Cardiac fibroblast (primary cell): ENCODE results near the gene TOMT.
A peak's percentile ranks its signal among the peaks of the same experiment; 100 is the strongest.
"Not testable (repeated sequence)": the region's sequence is repeated elsewhere in the genome, so short reads cannot be mapped to it uniquely, and the experiment has no call there.

Experiments
- DNase-seq, 2 donors: peaks; one replicate each; pipeline versions ENCODE4 v3.0.0 to v3.0.0-alpha.2; 2010; ENCODE audit warnings: low read depth in 2 of 2
- H3K4me3 ChIP-seq, 2 donors: replicated peaks in 1 of 2; 1 replicate in 1 of 2; 2 replicates in 1 of 2; pipeline ENCODE4 v1.5.1; 2011; ENCODE audit warnings: low read depth in 2 of 2, low read length in 2 of 2, mild to moderate bottlenecking in 2 of 2, moderate library complexity in 1 of 2
- TF ChIP-seq, protein P1 (sequence below): IDR thresholded peaks from one replicate; pipeline ENCODE4 v1.5.1; 2011; ENCODE audit warnings: low read depth, mild to moderate bottlenecking, low read length, inconsistent platforms

Gene TOMT

DNA sequence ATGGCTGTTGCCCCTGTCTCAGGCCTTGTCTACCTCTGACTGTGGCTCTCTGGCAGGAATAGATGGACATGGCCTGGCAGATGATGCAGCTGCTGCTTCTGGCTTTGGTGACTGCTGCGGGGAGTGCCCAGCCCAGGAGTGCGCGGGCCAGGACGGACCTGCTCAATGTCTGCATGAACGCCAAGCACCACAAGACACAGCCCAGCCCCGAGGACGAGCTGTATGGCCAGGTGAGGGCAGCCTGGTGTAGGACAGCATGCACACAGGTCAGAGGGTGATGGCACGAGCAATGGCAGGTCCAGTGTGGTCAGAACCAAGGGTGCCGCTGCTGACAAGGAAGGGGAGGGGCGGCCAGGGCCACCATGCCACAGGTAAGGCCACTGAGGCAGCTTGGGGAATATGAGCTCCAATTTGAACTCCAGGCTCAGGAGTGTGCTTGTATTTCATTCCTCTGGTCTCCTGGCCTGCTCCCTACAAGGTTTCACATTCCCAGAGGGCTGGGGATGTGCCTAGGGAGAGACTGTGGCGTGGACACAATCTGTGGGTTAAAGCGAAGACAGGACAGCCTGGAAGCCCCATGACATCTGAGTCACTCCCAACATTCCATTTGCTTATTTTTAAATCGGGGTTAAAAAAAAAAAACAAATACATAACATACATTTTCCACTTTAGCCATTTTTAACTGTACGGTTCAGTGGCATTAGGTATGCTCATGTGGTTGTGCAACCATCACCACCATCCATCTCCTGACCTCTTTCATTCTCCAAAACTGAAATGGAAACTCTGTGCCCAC lies 30.4 kb downstream of the TOMT start:
- TF ChIP-seq, protein P1, sequence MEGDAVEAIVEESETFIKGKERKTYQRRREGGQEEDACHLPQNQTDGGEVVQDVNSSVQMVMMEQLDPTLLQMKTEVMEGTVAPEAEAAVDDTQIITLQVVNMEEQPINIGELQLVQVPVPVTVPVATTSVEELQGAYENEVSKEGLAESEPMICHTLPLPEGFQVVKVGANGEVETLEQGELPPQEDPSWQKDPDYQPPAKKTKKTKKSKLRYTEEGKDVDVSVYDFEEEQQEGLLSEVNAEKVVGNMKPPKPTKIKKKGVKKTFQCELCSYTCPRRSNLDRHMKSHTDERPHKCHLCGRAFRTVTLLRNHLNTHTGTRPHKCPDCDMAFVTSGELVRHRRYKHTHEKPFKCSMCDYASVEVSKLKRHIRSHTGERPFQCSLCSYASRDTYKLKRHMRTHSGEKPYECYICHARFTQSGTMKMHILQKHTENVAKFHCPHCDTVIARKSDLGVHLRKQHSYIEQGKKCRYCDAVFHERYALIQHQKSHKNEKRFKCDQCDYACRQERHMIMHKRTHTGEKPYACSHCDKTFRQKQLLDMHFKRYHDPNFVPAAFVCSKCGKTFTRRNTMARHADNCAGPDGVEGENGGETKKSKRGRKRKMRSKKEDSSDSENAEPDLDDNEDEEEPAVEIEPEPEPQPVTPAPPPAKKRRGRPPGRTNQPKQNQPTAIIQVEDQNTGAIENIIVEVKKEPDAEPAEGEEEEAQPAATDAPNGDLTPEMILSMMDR, result no peak
- DNase-seq, result peak in 1 of 2 donors; percentile 34
- H3K4me3 ChIP-seq, result no peak overlapping the region

DNA sequence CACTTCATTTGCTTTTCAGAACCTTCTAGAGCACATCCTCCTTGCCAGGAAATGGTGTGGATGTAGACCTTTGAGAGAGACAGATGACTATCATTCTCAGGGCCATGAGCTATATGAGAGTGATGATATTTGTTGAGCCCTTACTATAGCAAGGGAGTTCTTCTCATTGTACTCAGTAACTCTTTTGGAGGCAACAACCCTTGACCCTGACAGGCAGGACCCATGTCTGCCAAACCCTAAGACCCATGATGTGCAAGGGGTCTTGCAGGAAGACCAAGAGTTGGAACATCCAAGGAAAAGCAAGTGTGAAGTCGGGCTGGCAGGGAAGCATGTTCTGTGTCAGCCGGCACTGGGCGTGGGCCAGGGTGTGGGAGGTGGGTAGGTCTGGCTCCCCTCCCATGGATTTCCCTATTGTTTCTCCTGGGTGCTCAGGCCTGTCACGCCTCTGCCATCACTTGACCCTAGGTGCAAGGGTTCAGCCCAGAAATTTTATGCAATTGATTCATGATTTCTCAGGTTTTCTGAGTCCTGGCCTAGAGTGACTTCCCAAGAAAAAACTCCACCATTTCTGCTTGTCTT lies 31.0 kb downstream of the TOMT start:
- TF ChIP-seq, protein P1, result no peak
- no peak for DNase-seq
- H3K4me3 ChIP-seq, result no peak overlapping the region

GRCh38 chr11:72138821-72139390 lies 33.2 kb downstream of the TOMT start:
- no peak for DNase-seq
- TF ChIP-seq, protein P1, result no peak
- no peak overlapping the region for H3K4me3 ChIP-seq

DNA sequence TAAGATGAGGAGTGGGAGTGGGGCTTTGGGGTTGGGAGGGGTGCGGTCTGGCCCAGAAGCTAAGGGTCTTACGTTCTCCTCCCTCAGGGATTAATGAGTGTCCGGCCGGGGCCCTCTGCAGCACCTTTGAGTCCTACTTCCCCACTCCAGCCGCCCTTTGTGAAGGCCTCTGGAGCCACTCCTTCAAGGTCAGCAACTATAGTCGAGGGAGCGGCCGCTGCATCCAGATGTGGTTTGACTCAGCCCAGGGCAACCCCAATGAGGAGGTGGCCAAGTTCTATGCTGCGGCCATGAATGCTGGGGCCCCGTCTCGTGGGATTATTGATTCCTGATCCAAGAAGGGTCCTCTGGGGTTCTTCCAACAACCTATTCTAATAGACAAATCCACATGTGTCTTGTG lies 33.8 kb downstream of the TOMT start:
- H3K4me3 ChIP-seq, result no peak overlapping the region
- no peak for DNase-seq
- TF ChIP-seq, protein P1, result no peak

DNA sequence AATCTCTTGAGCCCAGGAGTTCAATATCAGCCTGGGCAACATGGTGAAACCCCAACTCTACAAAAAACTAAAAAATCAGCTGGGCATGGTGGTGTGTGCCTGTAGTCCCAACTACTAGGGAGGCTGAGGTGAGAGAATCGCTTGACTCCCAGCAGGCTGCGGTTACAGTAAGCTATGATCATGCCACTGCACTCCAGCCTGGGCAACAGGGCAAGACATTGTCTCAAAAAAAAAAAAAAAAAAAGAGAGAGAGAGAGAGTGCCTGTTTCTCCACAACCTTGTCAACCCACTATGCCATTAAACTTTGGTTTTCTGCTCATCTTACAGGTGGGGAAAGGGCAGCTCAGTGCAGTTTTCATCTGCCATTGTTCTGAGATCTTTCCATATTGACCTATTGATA lies 34.9 kb downstream of the TOMT start:
- no peak for DNase-seq
- no peak overlapping the region for H3K4me3 ChIP-seq
- TF ChIP-seq, protein P1, result no peak

GRCh38 chr11:72141066-72141465 lies 35.3 kb downstream of the TOMT start:
- DNase-seq, result peak; percentile 47 to 94
- H3K4me3 ChIP-seq, result no peak overlapping the region
- TF ChIP-seq, protein P1, result no peak

- H3K4me3 ChIP-seq, result not testable (repeated sequence)
- DNase-seq, result peak in 1 of 2 donors; percentile 12
These were observed 36.4 kb downstream of the TOMT start for GRCh38 chr11:72142086-72142485.

GRCh38 chr11:72142543-72142942 lies 36.8 kb downstream of the TOMT start:
- not testable (repeated sequence) for H3K4me3 ChIP-seq, DNase-seq
